ENCODE measurements around the gene PRSS2. TPM values are rescaled to one million over a fixed set of nuclear protein-coding genes. Genes with fewer than 3 reads are reported as not detected.
"Not testable (repeated sequence)": the region's sequence is repeated elsewhere in the genome, so short reads cannot be mapped to it uniquely, and the experiment has no call there.

PRSS2 gene
- not detected for total RNA-seq

- Mint-ChIP-seq H3K9me3 (ENCODE audit: insufficient read depth) (no peaks in the 10 kb centered on the region), H3K27ac (no peak within 1 kb of the TSS), H3K36me3 (ENCODE audit: low read depth) (no peaks in the 10 kb centered on the region), H3K27me3 (ENCODE audit: low read depth) (peaks cover 8% of the 10 kb centered on the region), H3K4me3 (no peak within 1 kb of the TSS), H3K4me1 (ENCODE audit: low read depth) (peaks cover 15% of the 10 kb centered on the region)
- ATAC-seq (no peak), DNase-seq (no peak)
- CTCF ChIA-PET, result no interaction called here
- POLR2A ChIA-PET, result no interaction called here
Measured at GRCh38 chr7:142770661-142771352, at the start of gene PRSS2. Gene PRSS2, plus strand, starts transcription at chr7:142770970. Its CDS starts 13 bp downstream, at chr7:142770983.

DNA sequence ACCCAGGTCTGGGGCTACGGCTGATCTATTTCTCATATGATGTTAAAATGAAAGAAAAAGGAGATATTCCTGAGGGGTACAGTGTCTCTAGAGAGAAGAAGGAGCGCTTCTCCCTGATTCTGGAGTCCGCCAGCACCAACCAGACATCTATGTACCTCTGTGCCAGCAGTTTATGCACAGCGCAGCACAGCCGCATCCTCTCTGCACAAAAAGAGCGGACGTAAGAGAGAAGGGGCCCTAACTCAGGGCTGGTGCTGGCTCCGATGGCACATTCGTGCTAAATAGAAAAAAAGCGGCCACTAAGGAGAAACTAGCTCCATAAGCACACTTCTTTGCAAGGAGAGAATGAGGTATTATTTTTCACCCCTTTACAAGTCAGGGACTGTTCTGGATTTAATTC lies 49.8 kb upstream of the PRSS2 start:
- peak overlapping the region; percentile 34 for H3K27ac Mint-ChIP-seq
- H3K27me3 Mint-ChIP-seq (ENCODE audit: low read depth), result peaks cover 2% of the 10 kb centered on the region
- DNase-seq (no peak), ATAC-seq (no peak)
- peaks cover 53% of the 10 kb centered on the region for H3K4me1 Mint-ChIP-seq (ENCODE audit: low read depth)
- ChIA-PET CTCF (no interaction called here), POLR2A (no interaction called here)
- peak overlapping the region; percentile 40 for H3K4me3 Mint-ChIP-seq
- H3K9me3 Mint-ChIP-seq (ENCODE audit: insufficient read depth), result no peaks in the 10 kb centered on the region
- H3K36me3 Mint-ChIP-seq (ENCODE audit: low read depth), result peaks cover 5% of the 10 kb centered on the region

DNA sequence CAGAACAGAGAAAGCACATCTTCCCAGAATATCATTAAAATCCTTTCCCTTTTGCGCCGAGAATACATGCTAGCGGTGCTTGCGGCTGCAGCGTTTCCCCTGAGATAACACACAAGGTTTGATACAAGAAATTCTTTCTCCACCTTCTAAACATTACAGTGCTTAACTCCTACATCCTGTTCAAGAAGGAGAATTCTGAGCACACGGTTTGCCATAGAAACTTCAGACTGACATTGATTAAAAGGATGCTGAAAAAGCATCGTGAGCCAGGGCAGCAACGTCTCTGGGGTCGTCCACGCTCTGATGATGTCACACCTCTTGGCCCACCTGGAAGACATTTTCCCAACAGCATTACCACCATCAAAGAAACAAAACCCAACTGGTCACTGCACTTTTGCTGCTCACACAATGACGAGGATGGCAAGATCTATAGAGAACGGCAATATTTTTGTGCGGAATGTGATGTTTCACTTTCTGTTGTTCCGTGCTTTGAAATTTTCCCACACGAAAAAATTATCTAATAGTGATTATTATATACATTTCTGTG lies 48.4 kb upstream of the PRSS2 start:
- DNase-seq, result no peak
- peaks cover 2% of the 10 kb centered on the region for H3K27me3 Mint-ChIP-seq (ENCODE audit: low read depth)
- no peak for ATAC-seq
- ChIA-PET POLR2A (no interaction called here), CTCF (no interaction called here)
- peaks cover 5% of the 10 kb centered on the region for H3K36me3 Mint-ChIP-seq (ENCODE audit: low read depth)
- H3K27ac Mint-ChIP-seq, result peak overlapping the region; percentile 82
- H3K9me3 Mint-ChIP-seq (ENCODE audit: insufficient read depth), result no peaks in the 10 kb centered on the region
- H3K4me3 Mint-ChIP-seq, result peak overlapping the region; percentile 68
- peaks cover 41% of the 10 kb centered on the region for H3K4me1 Mint-ChIP-seq (ENCODE audit: low read depth)

GRCh38 chr7:142733271-142733670 lies 37.5 kb upstream of the PRSS2 start:
- DNase-seq (no peak), ATAC-seq (no peak)
- Mint-ChIP-seq H3K4me1 (ENCODE audit: low read depth) (no peaks in the 10 kb centered on the region), H3K27ac (no peak overlapping the region), H3K9me3 (ENCODE audit: insufficient read depth) (no peaks in the 10 kb centered on the region), H3K27me3 (ENCODE audit: low read depth) (no peaks in the 10 kb centered on the region), H3K4me3 (no peak overlapping the region), H3K36me3 (ENCODE audit: low read depth) (peaks cover 2% of the 10 kb centered on the region)
- ChIA-PET CTCF (interaction anchor here (0.8 kb wide), 1 partner anchor 13 kb away, joined by 3 read pairs; no protein-coding TSS in a partner anchor), POLR2A (no interaction called here)

- POLR2A ChIA-PET, result no interaction called here
- DNase-seq (no peak), ATAC-seq (peak; percentile 51)
- Mint-ChIP-seq H3K4me1 (ENCODE audit: low read depth) (peaks cover 7% of the 10 kb centered on the region), H3K9me3 (ENCODE audit: insufficient read depth) (no peaks in the 10 kb centered on the region), H3K27ac (no peak overlapping the region), H3K36me3 (ENCODE audit: low read depth) (no peaks in the 10 kb centered on the region), H3K27me3 (ENCODE audit: low read depth) (no peaks in the 10 kb centered on the region), H3K4me3 (peak overlapping the region; percentile 38)
- CTCF ChIA-PET, result no interaction called here
Measured at GRCh38 chr7:142739923-142740492, 30.8 kb upstream of the PRSS2 start.

- POLR2A ChIA-PET, result no interaction called here
- Mint-ChIP-seq H3K27ac (peak overlapping the region; percentile 43), H3K4me3 (peak overlapping the region; percentile 8), H3K27me3 (ENCODE audit: low read depth) (no peaks in the 10 kb centered on the region), H3K36me3 (ENCODE audit: low read depth) (no peaks in the 10 kb centered on the region), H3K9me3 (ENCODE audit: insufficient read depth) (no peaks in the 10 kb centered on the region), H3K4me1 (ENCODE audit: low read depth) (peaks cover 7% of the 10 kb centered on the region)
- no peak for DNase-seq
- no peak for ATAC-seq
- CTCF ChIA-PET, result no interaction called here
Measured at GRCh38 chr7:142740786-142741185, 30.0 kb upstream of the PRSS2 start.

GRCh38 chr7:142741932-142742331 lies 28.8 kb upstream of the PRSS2 start:
- H3K27ac Mint-ChIP-seq; H3K27me3 Mint-ChIP-seq (ENCODE audit: low read depth); H3K4me3 Mint-ChIP-seq; H3K36me3 Mint-ChIP-seq (ENCODE audit: low read depth); H3K4me1 Mint-ChIP-seq (ENCODE audit: low read depth); DNase-seq; POLR2A ChIA-PET; H3K9me3 Mint-ChIP-seq (ENCODE audit: insufficient read depth); ATAC-seq: not testable (repeated sequence)
- CTCF ChIA-PET, result interaction anchor here (1.2 kb wide), 1 partner anchor 41 kb away, joined by 3 read pairs; no protein-coding TSS in a partner anchor

- H3K4me3 Mint-ChIP-seq, result no peak overlapping the region
- H3K36me3 Mint-ChIP-seq (ENCODE audit: low read depth), result no peaks in the 10 kb centered on the region
- DNase-seq, result no peak
- H3K9me3 Mint-ChIP-seq (ENCODE audit: insufficient read depth), result no peaks in the 10 kb centered on the region
- CTCF ChIA-PET, result no interaction called here
- peaks cover 1% of the 10 kb centered on the region for H3K4me1 Mint-ChIP-seq (ENCODE audit: low read depth)
- H3K27ac Mint-ChIP-seq, result no peak overlapping the region
- peaks cover 2% of the 10 kb centered on the region for H3K27me3 Mint-ChIP-seq (ENCODE audit: low read depth)
- POLR2A ChIA-PET, result no interaction called here
- ATAC-seq, result no peak
Measured at GRCh38 chr7:142745091-142745635, 25.6 kb upstream of the PRSS2 start.

GRCh38 chr7:142745745-142746144 lies 25.0 kb upstream of the PRSS2 start:
- no peak for ATAC-seq
- H3K27ac Mint-ChIP-seq, result no peak overlapping the region
- no peaks in the 10 kb centered on the region for H3K4me1 Mint-ChIP-seq (ENCODE audit: low read depth)
- no peak for DNase-seq
- H3K9me3 Mint-ChIP-seq (ENCODE audit: insufficient read depth), result no peaks in the 10 kb centered on the region
- ChIA-PET CTCF (no interaction called here), POLR2A (no interaction called here)
- H3K27me3 Mint-ChIP-seq (ENCODE audit: low read depth), result peaks cover 2% of the 10 kb centered on the region
- no peaks in the 10 kb centered on the region for H3K36me3 Mint-ChIP-seq (ENCODE audit: low read depth)
- H3K4me3 Mint-ChIP-seq, result no peak overlapping the region

DNA sequence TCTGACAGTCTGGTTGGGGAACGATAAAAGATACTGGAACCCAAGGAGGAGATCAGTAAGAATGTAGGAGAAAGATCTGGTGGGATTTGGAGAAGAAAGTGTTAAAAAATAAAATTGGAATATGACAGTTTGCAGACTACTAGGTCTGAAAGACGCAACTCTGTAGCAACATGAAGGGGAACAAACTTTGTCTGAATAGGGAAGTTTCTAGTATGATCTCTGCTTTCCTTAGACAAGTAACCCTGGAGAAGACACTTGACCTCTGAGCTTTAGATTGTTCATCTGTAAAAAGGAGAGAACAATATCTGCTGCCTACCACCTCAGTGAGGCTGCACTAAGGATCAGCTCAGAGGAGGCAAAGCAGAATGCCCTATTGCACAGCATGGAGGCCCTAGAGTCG lies 24.5 kb upstream of the PRSS2 start:
- CTCF ChIA-PET, result no interaction called here
- ATAC-seq, result no peak
- H3K27ac Mint-ChIP-seq, result no peak overlapping the region

GRCh38 chr7:142748410-142748809 lies 22.4 kb upstream of the PRSS2 start:
- H3K36me3 Mint-ChIP-seq (ENCODE audit: low read depth); H3K27ac Mint-ChIP-seq; H3K9me3 Mint-ChIP-seq (ENCODE audit: insufficient read depth); CTCF ChIA-PET; H3K4me1 Mint-ChIP-seq (ENCODE audit: low read depth); H3K4me3 Mint-ChIP-seq; H3K27me3 Mint-ChIP-seq (ENCODE audit: low read depth); POLR2A ChIA-PET; ATAC-seq; DNase-seq: not testable (repeated sequence)

More for the DNA sequence above, 24.5 kb upstream of the PRSS2 start:
- Mint-ChIP-seq H3K36me3 (ENCODE audit: low read depth) (no peaks in the 10 kb centered on the region), H3K9me3 (ENCODE audit: insufficient read depth) (no peaks in the 10 kb centered on the region), H3K27me3 (ENCODE audit: low read depth) (peaks cover 2% of the 10 kb centered on the region), H3K4me1 (ENCODE audit: low read depth) (no peaks in the 10 kb centered on the region), H3K4me3 (no peak overlapping the region)
- POLR2A ChIA-PET, result no interaction called here
- no peak for DNase-seq

GRCh38 chr7:142749218-142749993 lies 21.4 kb upstream of the PRSS2 start, which contains the start of gene PRSS1:
Gene PRSS1, plus strand, starts transcription at chr7:142749472. Its CDS starts 13 bp downstream, at chr7:142749485.
- Mint-ChIP-seq H3K36me3 (ENCODE audit: low read depth) (no peaks in the 10 kb centered on the region), H3K27ac (no peak within 1 kb of the TSS), H3K4me1 (ENCODE audit: low read depth) (no peaks in the 10 kb centered on the region), H3K27me3 (ENCODE audit: low read depth) (peaks cover 2% of the 10 kb centered on the region), H3K9me3 (ENCODE audit: insufficient read depth) (no peaks in the 10 kb centered on the region), H3K4me3 (no peak within 1 kb of the TSS)
- POLR2A ChIA-PET, result no interaction called here
- CTCF ChIA-PET, result no interaction called here
- DNase-seq (no peak), ATAC-seq (no peak)

Data from activated CD8-positive, alpha-beta T cell treated with anti-CD3 and anti-CD28 coated beads, Interleukin-2, amount 10 ng/mL, durations not matched to agents 7 days and 5 days (primary cell).